ENCODE results near the gene ZBTB7A.

The ZBTB7A gene

GRCh38 chr19:4034048-4035017, 32.4 kb downstream of the ZBTB7A start:
- DNase-seq, result no peak

GRCh38 chr19:4033028-4033956, 33.4 kb downstream of the ZBTB7A start:
- no peak for DNase-seq

GRCh38 chr19:4032436-4032835, 34.3 kb downstream of the ZBTB7A start:
- DNase-seq, result no peak

GRCh38 chr19:4031420-4031819, 35.3 kb downstream of the ZBTB7A start:
- DNase-seq, result no peak

GRCh38 chr19:4030981-4031380, 35.7 kb downstream of the ZBTB7A start:
- DNase-seq, result no peak

- DNase-seq, result no peak
These were observed 36.1 kb downstream of the ZBTB7A start for GRCh38 chr19:4030552-4030951.

GRCh38 chr19:4029247-4029614, 37.5 kb downstream of the ZBTB7A start:
- DNase-seq, result no peak

- DNase-seq, result no peak
These were observed 38.1 kb downstream of the ZBTB7A start for GRCh38 chr19:4028334-4029246.

GRCh38 chr19:4027146-4027545, 39.6 kb downstream of the ZBTB7A start:
- DNase-seq, result no peak

- no peak for DNase-seq
These were observed 41.4 kb downstream of the ZBTB7A start for GRCh38 chr19:4025317-4025716.

- no peak for DNase-seq
These were observed 42.9 kb downstream of the ZBTB7A start for GRCh38 chr19:4023600-4024398.

- DNase-seq, result no peak
These were observed 47.1 kb downstream of the ZBTB7A start for GRCh38 chr19:4019578-4019977.

- no peak for DNase-seq
These were observed 47.8 kb downstream of the ZBTB7A start for GRCh38 chr19:4018775-4019504.

- no peak for DNase-seq
These were observed 48.5 kb downstream of the ZBTB7A start for GRCh38 chr19:4018140-4018613.

- DNase-seq, result no peak
These were observed 49.6 kb downstream of the ZBTB7A start for GRCh38 chr19:4016903-4017638.

- DNase-seq, result no peak
These were observed 50.2 kb downstream of the ZBTB7A start for GRCh38 chr19:4016486-4016885.

- DNase-seq, result no peak
These were observed 50.8 kb downstream of the ZBTB7A start for GRCh38 chr19:4015705-4016402.

- DNase-seq, result peak; percentile 47
These were observed 51.9 kb downstream of the ZBTB7A start for GRCh38 chr19:4014541-4015491.

All from CD4-positive, alpha-beta T cell treated with Interleukin-10 for 1 hour (primary cell).